ENCODE measurements around the gene GNAI3.

DNA sequence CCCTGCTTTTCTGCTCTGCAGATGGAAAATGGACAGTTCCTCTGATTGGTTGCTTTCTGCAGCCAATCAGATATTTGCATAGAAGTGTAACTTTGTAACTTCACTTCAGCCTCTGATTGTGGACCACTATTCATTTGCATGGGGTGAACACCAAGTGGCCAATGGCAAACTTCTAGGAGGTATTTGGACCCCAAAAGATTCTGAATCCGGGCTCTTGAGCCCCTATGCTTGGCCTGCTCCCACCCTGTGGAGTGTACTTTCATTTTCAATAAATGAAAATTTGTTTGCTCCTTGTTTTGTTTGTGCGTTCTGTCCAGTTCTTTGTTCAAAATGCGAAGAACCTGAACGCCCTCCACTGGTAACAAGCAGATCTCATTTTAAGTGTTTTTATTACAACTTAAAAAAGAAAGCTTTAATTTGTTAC lies 101.1 kb downstream of the GNAI3 start:
- TF ChIP-seq SUZ12 (IDR thresholded peaks at IDR 0.05; ENCODE audit: low read length) (no peak), CTCF (IDR thresholded peaks at IDR 0.05; ENCODE audit: control extremely low read depth in 1 of 3, insufficient read depth in 1 of 3, low read depth in 1 of 3, low read length in 3 of 3) (no peak), USF2 (IDR thresholded peaks at IDR 0.05; ENCODE audit: low read length) (no peak), EP300 (IDR thresholded peaks at IDR 0.05; ENCODE audit: borderline replicate concordance in 1 of 2, low read depth in 2 of 2, low read length in 2 of 2) (no peak), CHD2 (IDR thresholded peaks at IDR 0.05; ENCODE audit: low read length) (no peak), POLR2A (IDR thresholded peaks at IDR 0.05; ENCODE audit: control extremely low read depth in 1 of 2, low read depth in 2 of 2, low read length in 2 of 2) (no peak)

All from H1 (cell line).